ENCODE measurements around the gene RPS19BP1.
A peak's percentile ranks its signal among the peaks of the same experiment; 100 is the strongest.
"Not testable (repeated sequence)": the region's sequence is repeated elsewhere in the genome, so short reads cannot be mapped to it uniquely, and the experiment has no call there.

RPS19BP1 gene

DNA sequence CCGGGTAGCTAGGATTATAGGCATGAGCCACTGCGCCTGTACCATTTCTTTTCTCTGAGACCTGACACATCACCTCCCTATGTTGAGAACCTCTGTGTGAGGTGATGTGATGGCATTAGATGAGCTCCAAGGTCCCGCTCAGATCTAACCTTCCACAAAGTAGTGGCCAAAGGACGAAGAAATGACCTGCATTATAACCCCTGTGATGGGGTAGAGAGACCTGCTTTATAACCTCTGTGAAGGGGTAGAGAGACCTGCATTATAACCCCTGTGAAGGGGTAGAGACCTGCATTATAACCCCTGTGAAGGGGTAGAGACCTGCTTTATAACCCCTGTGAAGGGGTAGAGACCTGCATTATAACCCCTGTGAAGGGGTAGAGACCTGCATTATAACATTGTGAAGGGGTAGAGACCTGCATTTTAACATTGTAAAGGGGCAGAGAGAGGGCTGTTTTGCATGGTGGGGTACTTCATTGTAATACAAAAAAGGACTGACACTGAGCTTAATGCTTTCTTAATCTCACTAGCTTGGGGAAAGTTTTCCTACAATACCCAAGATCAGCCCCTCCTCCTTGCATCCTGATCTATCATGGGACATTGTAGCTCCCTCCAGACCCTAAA, 21.9 kb downstream of the RPS19BP1 start:
- DNase-seq, result no peak

DNA sequence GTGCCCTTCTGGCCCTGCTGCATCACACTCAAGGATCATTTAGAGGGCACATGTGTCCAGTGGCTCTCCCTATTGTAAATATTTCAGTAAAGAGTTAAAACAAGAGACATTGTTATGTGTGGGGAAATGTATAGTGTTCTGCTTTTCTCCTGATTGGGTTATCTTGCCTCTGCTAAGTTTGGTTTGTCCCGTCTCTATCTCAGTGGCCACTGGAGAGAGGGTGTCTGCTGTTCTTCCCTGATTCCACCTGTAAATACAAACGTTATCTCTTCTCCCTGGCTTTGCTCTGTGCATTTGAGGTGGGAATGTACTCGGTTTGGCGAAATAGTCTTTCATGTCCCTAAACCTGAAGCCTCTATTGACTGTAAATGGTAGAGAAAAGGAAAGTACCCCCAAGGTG, 24.2 kb downstream of the RPS19BP1 start:
- no peak for DNase-seq

DNA sequence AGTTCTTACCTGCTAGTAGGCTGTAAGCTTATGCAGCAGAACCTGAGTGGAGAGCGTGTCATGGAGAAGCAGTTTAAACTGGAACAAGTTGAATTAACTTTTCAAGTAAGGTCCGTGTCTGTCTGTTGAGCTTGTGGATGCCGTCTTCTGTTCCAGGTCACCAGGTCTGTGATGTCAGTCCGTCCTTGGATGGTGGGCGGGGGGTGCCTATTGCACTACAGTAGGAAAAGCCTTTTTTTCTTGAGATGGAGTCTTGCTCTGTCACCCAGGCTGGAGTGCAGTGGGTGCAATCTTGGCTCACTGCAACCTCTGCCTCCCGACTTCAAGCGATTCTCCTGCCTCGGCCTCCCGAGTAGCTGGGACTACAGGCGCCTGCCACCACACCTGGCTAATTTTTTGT, 25.5 kb downstream of the RPS19BP1 start:
- not testable (repeated sequence) for DNase-seq

DNA sequence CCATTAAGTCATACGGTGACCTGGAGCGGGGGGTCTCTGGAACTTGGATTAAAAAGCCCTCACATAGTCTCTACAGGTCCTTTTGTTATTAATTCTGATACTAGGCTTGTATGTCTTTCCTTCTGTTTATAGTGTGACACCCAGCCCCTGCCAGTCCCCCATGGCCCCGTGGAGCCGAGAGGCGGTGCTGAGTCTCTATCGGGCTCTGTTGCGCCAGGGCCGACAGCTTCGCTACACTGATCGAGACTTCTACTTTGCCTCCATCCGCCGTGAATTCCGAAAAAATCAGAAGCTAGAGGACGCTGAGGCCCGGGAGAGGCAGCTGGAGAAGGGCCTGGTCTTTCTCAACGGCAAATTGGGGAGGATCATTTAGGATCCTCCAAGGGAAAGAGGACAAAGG, 28.5 kb downstream of the RPS19BP1 start:
- DNase-seq, result no peak

DNA sequence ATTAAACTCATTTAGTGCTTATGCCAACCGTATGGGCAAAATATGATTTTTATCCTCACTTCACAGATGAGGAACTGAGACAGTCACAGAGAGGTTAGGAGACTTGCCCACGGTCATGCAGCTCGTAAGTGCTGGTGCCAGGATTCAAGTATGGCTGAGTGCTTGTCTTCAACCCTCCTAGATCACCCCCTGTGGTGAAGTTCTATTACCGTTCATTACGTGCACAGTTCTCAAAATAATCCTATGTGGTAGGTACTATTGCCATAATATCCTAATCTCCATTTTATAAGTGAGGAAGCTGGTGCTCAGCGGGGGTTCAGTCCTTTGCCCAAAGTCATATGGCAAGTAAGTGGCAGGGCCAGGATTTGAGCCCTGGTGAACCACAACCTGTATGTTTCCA, 28.9 kb downstream of the RPS19BP1 start:
- DNase-seq, result no peak

DNA sequence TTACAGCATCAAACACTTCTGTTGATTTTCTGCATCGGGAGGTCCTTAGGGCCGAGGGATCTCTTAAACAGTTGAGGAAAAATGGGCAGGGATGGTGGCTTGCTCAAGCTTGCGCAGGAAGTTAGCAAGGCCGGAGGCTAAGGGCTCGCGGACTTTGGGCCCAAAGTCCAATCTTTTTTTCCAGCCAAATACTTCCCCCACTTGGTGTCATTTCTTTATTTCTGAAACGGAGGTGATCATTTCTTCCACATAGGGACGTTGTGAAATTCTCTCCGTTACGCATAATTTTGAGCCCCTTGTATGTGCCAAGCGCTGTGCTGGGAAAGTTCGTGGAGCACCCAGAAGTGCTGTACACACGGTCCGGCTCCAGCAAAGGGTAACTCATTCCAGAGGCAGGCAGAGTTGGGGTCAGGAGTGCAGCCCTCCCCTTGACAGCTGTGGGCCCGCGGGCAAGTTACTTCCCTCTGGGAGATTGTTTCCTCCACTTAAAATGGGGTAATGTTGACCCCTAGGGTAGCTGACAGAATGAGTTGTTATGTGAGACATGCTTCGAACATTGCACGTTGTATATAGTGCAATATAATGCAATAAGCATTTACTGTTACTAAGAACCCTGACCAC, 29.6 kb downstream of the RPS19BP1 start:
- DNase-seq, result no peak

DNA sequence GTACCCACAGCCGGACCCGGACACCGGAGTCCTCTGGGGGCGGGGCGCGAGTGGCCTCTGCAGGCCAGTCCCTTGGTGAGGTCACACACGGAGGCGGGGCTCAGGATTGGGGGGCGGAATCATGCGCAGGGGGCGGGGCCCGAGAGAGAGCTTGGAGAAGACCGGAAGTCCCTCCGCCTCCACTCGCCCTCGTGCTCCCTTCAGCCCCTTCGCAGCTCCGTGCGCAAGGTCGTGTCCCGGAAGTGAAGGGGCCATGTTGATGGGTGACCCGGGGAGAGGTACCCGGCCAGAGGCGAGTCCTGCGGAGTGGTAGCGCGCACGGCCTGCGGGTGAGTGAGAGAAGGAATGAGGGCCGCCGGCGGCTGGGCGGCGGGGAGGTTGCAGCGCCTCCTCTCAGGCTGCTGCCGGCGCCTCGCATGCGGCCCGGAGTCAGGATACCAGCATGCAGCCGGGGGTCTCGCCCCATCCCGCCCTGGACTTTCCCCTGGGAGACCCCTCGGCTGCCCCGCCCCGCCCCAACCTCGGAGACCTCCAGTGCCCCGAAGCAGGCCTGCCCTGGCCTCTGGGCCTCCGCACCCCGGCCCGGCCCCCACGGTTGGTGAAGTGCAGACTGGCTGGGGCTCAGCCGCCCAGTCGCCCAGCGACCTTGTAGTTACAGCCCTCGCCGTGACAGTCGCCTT, 30.3 kb downstream of the RPS19BP1 start, which contains the start of gene MIEF1:
MIEF1 (plus strand) TSS at position 182 of the 680 bp plus-strand sequence. CDS start 9,005 bp downstream, outside the sequence.
- DNase-seq, result peak; percentile 67

DNA sequence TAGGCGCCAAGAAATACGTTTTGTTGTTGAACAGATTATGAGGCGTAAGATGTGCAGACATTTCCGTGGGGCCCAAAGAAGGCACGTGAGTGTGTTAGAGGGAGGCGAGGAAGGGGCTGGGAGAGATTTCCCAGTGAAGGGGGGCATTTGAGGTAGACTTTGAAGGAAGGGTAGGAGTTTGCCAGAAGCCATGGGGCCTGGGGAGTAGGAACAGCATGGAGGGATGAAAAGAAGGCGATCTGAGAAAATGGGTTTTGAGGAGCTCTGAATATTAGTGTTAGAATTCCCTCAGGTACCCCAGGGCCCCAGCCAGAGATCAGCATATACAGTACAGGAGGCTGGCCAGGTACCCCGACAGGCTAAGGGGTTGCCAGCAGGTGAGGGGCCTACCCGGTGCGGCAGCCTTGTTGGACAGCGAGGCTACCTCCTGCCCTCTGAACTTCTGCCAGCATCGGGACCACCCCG, 30.9 kb downstream of the RPS19BP1 start:
- no peak for DNase-seq

DNA sequence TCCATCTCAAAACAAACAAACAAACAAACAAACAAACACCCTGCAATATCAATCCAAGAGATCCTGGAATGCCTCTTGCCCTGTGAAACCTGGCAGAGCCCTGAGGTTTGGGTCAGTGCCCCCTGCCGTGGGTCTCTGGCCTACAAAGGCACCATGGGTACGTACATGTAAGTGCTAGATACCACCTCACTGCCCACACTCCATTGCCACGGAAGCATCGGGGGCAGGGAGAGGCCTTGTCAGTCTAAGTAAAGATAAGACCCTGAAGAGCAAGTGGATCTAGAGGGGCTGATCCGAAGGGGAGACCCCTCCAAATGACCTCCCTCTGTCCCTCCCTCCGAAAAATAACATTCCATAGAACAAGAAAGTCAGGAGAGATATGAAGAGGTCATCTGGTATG, 32.4 kb downstream of the RPS19BP1 start:
- no peak for DNase-seq

DNA sequence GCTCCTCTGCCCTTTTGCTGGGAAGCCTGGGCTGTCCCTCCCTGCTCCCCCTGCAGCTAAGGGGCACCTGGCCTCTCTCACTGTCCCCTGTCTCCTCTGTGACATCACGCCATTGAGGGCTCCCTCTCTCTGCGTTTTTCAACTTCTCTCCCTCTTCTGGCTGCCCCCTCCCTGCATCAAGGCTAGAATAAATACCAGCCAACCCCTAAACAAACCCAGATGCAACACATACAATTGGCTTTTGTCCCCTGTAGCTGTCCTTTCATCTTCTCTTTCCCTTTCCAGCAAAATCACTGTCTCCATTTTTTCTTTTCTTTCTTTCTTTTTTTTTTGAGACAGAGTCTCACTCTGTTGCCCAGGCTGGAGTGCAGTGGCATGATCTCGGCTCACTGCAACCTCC, 33.7 kb downstream of the RPS19BP1 start:
- DNase-seq, result no peak

DNA sequence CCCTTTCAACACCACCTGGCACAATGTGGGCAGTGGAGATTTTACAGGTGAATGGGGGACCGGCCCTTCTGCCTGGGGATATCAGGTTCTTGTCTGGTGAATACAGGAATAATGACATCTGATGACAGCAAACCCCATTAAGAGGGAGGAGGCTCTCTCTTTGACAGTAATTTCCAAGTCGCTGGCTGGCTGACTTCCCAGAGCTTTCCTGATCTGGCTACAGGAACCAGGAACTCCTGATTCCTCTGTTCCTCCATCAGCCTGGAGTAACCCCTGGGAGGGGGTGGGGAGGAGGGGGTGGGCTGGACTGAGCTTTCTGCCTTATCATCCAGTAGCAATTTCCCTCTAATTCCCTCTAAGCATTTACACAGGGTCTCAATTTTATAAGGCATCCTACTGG, 34.2 kb downstream of the RPS19BP1 start:
- no peak for DNase-seq

DNA sequence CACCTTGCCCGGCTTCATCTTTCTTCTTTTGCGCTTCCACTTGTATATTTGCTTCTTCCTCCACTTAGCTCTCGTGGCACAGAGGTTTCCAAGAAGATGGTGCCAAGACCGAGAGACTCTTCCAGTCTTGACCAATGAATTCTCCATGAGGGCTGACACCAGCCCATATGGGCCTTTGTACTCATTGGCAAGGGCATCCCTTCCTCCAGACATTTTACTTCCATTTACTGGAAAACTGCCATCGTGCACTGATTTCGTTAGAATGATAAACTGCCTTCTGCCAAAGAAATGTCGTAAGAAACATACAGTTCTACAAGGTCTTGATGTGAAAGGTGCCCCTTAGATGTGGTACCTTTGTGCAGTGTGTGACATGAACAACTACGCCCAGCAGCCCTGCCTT, 35.1 kb downstream of the RPS19BP1 start:
- no peak for DNase-seq

DNA sequence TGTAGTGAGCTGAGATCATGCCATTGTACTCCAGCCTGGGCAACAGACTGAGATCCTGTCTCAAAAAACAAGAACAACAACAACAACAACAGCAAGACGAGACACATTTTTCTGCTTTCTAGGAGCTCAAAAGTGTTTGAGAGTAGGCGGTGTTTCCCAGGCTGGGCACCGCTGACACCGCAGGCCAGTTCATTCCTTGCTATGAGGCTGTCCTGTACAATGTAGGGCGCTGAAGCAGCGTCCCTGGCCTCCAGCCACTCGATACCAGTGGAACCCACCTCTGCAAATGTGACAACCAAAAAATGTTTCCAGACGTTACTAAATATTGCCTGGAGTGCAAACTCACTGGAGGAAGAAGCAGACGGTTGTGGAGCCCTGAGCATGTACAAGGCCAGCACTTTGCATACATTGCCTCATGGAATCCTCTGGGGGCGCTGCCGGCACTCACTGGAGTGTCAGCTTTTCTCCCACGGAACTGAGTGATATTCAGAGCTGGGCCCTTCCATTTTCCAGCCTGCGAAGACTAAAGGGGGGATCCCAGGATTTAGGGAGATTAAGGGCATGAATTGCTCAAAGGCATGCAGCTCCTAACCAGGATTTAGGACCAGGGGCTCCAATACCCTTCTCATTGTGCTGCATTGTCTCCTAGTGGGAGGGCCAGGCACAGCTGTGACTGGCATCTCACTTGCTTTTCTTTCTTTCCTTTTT, 36.3 kb downstream of the RPS19BP1 start:
- DNase-seq, result peak; percentile 13

DNA sequence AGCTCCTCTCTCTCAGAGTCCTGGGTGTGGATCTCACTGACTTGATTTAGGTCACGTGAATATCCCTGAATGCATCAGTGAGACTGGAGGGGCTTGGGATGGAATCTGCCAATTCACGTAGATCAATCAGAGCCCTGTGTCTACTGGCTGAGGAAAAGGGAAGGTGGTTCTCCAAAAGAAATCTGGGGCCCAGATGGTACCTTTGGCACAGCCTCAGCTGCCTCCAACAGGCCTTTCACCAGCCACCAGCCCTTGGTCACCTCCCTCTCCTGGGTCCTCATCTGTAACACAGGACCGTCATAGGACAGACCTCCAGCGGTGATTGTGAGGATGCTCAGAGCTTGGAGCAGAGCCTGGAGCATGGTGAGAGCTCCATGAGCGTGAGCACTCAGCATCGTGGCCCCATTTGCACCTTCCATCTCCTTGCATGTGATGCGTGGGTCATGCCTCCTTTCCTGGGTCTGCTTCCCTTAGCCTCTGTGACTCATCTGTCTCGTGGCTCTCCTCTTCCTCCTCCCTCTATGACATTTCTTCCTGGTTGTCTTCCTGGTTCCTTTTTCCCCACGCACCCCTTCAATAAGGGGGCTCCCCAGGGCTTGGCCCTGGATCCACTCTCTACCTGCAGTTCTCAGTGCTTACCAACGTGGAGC, 38.0 kb downstream of the RPS19BP1 start:
- DNase-seq, result no peak

DNA sequence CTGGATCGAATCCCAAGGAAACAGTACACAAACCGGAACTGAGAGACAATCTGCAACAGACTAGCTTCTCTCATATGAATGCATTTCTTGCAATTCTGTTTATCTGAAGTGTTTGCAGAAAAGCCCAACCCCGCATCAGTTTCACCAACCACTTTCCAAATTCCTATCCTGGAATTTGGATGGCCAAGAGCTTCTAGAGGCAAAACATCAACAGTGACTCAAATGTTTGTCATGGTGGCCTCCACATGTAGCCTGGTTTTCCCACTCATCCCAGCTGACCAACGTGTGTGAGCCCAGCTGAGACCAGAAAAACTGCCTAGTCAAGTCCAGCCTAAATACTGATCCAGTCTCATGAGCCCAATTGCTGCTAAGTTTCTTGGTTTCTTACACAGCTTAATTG, 38.8 kb downstream of the RPS19BP1 start:
- no peak for DNase-seq

DNA sequence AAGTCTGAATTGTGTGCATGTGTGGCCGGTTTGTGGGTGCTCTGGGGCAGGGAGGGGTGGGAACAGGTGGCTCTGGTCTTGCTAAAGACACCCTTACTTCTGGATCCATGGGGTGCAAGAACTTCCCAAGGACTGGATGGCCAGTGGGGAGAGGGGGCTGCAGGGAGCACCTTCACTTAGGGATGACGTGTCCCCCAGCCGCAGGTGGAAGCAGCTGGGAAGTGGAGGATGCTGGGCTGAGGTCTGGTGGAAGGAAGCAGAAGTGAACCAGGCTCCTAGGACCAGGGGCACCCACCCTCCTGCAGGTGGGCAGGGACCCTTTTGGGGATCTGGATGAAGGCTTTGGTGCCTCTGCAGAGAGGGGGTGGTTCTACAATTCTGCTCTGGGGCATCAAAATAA, 40.4 kb downstream of the RPS19BP1 start:
- no peak for DNase-seq

DNA sequence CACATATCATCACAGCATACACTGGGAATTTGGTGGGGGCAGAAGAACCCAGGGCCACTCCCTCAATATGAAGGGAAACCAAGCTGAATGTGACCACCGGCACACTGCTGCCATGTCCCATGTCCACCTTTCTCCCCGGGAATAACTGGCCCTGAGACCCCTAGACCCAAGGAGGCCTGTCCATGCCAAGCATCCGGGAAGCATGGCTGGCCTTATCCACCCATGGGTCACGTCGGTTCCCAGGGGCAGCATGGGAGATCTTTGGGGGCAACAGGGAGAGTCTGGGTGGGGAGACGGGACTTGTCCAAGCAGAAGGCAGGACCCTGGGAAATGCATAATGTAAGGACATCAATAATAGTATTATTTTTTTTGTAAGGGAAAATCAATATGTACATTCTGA, 40.9 kb downstream of the RPS19BP1 start:
- no peak for DNase-seq

DNA sequence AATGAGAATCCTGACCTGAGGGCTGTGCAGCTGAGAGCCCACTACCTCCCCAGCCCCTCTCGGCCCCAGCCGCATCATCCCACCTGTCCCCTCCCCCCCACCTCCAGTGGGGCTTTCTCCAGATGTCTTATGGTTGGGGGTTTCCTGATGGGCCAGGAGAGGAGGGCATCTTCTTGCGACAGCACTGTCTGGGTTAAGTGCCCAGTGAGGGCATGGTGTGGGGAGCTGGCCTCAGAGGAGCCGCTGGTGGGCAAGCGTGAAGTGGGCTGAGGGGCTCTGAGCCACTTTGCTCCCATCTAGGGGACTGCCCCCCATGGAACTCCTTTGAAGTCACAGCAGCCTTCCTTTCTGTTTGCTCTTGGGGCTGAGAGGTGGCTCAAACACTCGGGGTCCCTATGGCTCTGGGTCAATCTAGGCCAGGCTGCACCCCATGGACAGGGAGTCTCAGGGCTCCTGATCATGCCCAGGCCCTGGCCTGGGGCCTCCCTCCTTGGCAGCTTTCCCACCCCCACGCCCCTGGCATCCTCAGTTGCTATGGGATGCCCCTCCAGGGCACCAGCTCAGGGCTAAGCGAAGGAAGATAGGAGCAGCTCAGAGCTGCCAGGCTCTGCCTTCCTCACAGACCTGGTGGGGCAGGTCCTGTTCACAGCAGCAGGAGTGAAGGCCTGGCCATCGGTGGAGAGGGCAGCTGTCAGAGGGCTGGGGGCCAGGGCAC, 41.4 kb downstream of the RPS19BP1 start:
- DNase-seq, result no peak

DNA sequence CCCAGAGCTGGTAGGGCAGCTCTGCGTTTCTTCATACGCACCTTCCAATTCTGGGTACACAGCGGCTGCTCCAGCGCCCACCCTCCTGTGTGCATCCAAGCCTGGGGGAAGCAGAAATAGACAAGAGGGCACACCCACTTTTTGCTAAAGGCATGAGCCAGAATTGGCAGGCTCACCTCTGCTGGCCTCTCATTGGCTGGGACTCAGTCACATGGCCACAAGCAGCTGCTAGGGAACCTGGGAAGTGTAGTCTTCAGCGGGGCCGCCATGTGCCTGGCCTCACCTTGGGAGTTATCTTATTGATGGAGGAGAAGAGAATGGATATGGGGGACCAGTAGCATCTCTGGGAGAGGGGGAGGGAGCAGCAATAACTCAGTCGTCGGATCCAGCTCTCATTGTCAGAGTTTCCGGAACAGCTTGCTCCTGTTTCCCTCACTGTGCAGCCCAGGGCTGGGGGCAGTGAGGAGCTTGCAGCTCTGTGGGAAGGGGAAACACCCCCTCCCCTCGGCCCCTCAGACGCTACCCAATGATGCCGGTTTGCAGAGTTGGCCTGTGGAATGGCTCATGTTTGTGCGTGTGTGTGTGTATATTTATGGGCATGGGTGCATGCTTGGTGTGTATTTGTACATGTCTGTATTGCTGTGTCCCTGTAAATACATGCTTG, 42.3 kb downstream of the RPS19BP1 start:
- DNase-seq, result peak; percentile 28

DNA sequence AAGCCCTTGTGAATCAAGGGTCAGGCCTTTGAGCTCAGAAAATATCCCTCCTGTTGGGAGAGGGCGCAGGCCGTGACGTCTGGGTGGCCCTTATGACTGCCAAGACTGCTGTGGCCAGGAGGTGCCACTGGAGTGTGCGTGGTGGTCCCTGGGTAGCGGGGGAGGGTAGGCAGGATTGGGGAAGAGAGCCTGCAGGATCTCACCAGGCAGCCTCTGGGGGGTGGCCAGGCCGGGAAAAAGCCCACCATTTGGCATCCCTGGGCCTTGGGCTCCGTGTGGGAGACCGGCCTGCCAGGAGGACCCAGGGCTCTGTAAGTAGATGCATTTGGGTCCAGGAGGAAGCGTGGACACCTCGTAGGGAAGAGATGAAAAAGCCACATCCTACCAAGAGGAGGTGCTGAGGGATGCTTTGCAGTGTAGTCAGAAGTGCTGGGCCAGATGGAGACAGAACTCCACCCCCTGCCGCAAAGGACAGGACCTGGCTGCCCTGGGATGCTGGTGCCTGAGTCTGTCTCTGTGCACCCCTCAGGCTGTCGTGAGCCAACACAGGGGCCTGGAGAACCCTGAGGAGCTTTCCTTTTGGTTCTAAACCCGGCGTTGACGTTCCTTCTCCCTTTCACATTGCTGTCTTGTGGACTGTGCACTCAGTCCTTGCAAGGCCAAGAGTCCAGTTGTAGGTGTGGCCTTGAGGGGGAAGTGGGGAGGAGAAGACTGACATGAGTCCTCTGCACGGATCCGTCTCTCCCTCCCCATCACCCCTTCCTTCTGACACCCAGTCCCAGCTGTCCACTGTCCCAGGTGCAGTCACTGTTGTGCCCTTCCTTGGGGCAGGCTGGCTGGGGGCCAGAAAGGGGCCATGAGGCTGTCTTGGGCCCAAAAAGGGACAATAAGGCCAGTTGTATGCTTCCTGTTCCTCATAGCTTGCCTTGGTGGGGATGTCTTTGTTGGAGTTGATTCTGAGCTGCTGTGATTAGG, 43.2 kb downstream of the RPS19BP1 start:
- no peak for DNase-seq
